ENCODE results near the gene SDK1. TPM values are rescaled to one million over a fixed set of nuclear protein-coding genes. Genes with fewer than 3 reads are reported as not detected.

SDK1 gene
- total RNA-seq, 2 experiments from 2014 or later, result 0.19 to 0.36 TPM

GRCh38 chr7:4045975-4046374, 744.9 kb downstream of the SDK1 start:
- intact Hi-C loops (cut with micrococcal nuclease; ENCODE audit: unreplicated experiment), result no loop called here
- H3K4me2 ChIP-seq (ENCODE audit: low read length), result no peak overlapping the region
- H3K27ac ChIP-seq (ENCODE audit: low read depth, low read length, poor library complexity, severe bottlenecking), result no peak overlapping the region
- no peaks in the 10 kb centered on the region for H3K9me2 ChIP-seq (ENCODE audit: insufficient read depth, low read length)
- no peaks in the 10 kb centered on the region for H3K36me3 ChIP-seq (ENCODE audit: insufficient read depth, low read length)
- DNase-seq (ENCODE audit: low spot score), result no peak
- BruUV-seq (replicated peaks), result no TSS peak
- H3K79me2 ChIP-seq (ENCODE audit: insufficient read depth, low read depth, low read length), result no peaks in the 10 kb centered on the region
- H3K4me1 ChIP-seq (ENCODE audit: insufficient read depth, low read length, poor library complexity, severe bottlenecking), result no peaks in the 10 kb centered on the region
- CTCF ChIA-PET (ENCODE audit: unreplicated experiment), result no interaction called here
- no peaks in the 10 kb centered on the region for H3K9me3 ChIP-seq (ENCODE audit: low read length)
- H4K20me1 ChIP-seq (ENCODE audit: insufficient read depth, low read length), result no peaks in the 10 kb centered on the region
- POLR2A ChIA-PET, result no interaction called here
- H2AFZ ChIP-seq (ENCODE audit: low read length), result no peak overlapping the region
- TF ChIP-seq, protein P1, sequence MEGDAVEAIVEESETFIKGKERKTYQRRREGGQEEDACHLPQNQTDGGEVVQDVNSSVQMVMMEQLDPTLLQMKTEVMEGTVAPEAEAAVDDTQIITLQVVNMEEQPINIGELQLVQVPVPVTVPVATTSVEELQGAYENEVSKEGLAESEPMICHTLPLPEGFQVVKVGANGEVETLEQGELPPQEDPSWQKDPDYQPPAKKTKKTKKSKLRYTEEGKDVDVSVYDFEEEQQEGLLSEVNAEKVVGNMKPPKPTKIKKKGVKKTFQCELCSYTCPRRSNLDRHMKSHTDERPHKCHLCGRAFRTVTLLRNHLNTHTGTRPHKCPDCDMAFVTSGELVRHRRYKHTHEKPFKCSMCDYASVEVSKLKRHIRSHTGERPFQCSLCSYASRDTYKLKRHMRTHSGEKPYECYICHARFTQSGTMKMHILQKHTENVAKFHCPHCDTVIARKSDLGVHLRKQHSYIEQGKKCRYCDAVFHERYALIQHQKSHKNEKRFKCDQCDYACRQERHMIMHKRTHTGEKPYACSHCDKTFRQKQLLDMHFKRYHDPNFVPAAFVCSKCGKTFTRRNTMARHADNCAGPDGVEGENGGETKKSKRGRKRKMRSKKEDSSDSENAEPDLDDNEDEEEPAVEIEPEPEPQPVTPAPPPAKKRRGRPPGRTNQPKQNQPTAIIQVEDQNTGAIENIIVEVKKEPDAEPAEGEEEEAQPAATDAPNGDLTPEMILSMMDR (conservative IDR thresholded peaks at IDR 0.05; ENCODE audit: low read length), result no peak
- no peak for TF ChIP-seq EZH2phosphoT487 (IDR thresholded peaks at IDR 0.05; ENCODE audit: borderline replicate concordance, low read depth, low read length)
- H3K4me3 ChIP-seq (ENCODE audit: low read depth, low read length, poor library complexity, severe bottlenecking), result no peak overlapping the region

- H4K20me1 ChIP-seq (ENCODE audit: insufficient read depth, low read length), result no peaks in the 10 kb centered on the region
- no peak overlapping the region for H3K27ac ChIP-seq (ENCODE audit: low read depth, low read length, poor library complexity, severe bottlenecking)
- no peak overlapping the region for H3K4me3 ChIP-seq (ENCODE audit: low read depth, low read length, poor library complexity, severe bottlenecking)
- no TSS peak for BruUV-seq (replicated peaks)
- TF ChIP-seq, protein P1 (conservative IDR thresholded peaks at IDR 0.05; ENCODE audit: low read length), result no peak
- no peak for TF ChIP-seq EZH2phosphoT487 (IDR thresholded peaks at IDR 0.05; ENCODE audit: borderline replicate concordance, low read depth, low read length)
- H3K36me3 ChIP-seq (ENCODE audit: insufficient read depth, low read length), result no peaks in the 10 kb centered on the region
- no peak for DNase-seq (ENCODE audit: low spot score)
- H3K4me1 ChIP-seq (ENCODE audit: insufficient read depth, low read length, poor library complexity, severe bottlenecking), result no peaks in the 10 kb centered on the region
- intact Hi-C loops (cut with micrococcal nuclease; ENCODE audit: unreplicated experiment), result no loop called here
- no peaks in the 10 kb centered on the region for H3K79me2 ChIP-seq (ENCODE audit: insufficient read depth, low read depth, low read length)
- H3K9me2 ChIP-seq (ENCODE audit: insufficient read depth, low read length), result no peaks in the 10 kb centered on the region
- H3K9me3 ChIP-seq (ENCODE audit: low read length), result no peaks in the 10 kb centered on the region
- ChIA-PET CTCF (ENCODE audit: unreplicated experiment) (no interaction called here), POLR2A (no interaction called here)
- no peak overlapping the region for H3K4me2 ChIP-seq (ENCODE audit: low read length)
- H2AFZ ChIP-seq (ENCODE audit: low read length), result no peak overlapping the region
These were observed 747.3 kb downstream of the SDK1 start for GRCh38 chr7:4048336-4048735.

GRCh38 chr7:4049202-4049601, 748.1 kb downstream of the SDK1 start:
- no TSS peak for BruUV-seq (replicated peaks)

More at GRCh38 chr7:4049202-4049601, 748.1 kb downstream of the SDK1 start:
- POLR2A ChIA-PET, result no interaction called here
- no peaks in the 10 kb centered on the region for H3K4me1 ChIP-seq (ENCODE audit: insufficient read depth, low read length, poor library complexity, severe bottlenecking)
- no peaks in the 10 kb centered on the region for H3K9me3 ChIP-seq (ENCODE audit: low read length)
- no peaks in the 10 kb centered on the region for H4K20me1 ChIP-seq (ENCODE audit: insufficient read depth, low read length)
- no peaks in the 10 kb centered on the region for H3K79me2 ChIP-seq (ENCODE audit: insufficient read depth, low read depth, low read length)
- no peak overlapping the region for H3K4me3 ChIP-seq (ENCODE audit: low read depth, low read length, poor library complexity, severe bottlenecking)
- no peak overlapping the region for H3K4me2 ChIP-seq (ENCODE audit: low read length)
- no peak overlapping the region for H3K27ac ChIP-seq (ENCODE audit: low read depth, low read length, poor library complexity, severe bottlenecking)
- no peak overlapping the region for H2AFZ ChIP-seq (ENCODE audit: low read length)
- no peak for DNase-seq (ENCODE audit: low spot score)
- CTCF ChIA-PET (ENCODE audit: unreplicated experiment), result interaction anchor here (0.6 kb wide), 1 partner anchor 256 kb away, joined by 3 read pairs; no protein-coding TSS in a partner anchor
- no peaks in the 10 kb centered on the region for H3K36me3 ChIP-seq (ENCODE audit: insufficient read depth, low read length)
- intact Hi-C loops (cut with micrococcal nuclease; ENCODE audit: unreplicated experiment), result no loop called here
- TF ChIP-seq EZH2phosphoT487 (IDR thresholded peaks at IDR 0.05; ENCODE audit: borderline replicate concordance, low read depth, low read length), result no peak
- TF ChIP-seq, protein P1 (conservative IDR thresholded peaks at IDR 0.05; ENCODE audit: low read length), result no peak
- no peaks in the 10 kb centered on the region for H3K9me2 ChIP-seq (ENCODE audit: insufficient read depth, low read length)

Measured in OCI-LY7 (cell line).